Astrocyte of the spinal cord (primary cell): ENCODE results near the gene IL26.

Experiments used
- DNase-seq: peaks from one replicate; pipeline ENCODE4 v3.0.0; 2011; ENCODE audit warnings: low read depth, low spot score
- H3K4me3 ChIP-seq: 2 replicates; pipeline ENCODE4 v1.5.1; 2011; ENCODE audit warnings: low read depth, mild to moderate bottlenecking, low read length, moderate library complexity
- in situ Hi-C: cut with HindIII; loops from 2 replicates; pipeline ENCODE4 v1.10.0; 2017; ENCODE audit warnings: low sequenced_read_pairs
- TF ChIP-seq, protein P1 (sequence below): IDR thresholded peaks from 2 replicates; pipeline ENCODE4 v1.5.1; 2012; ENCODE audit warnings: low read depth, mild to moderate bottlenecking, low read length, inconsistent platforms

Gene IL26

GRCh38 chr12:68170726-68171125 is 54.9 kb downstream of the IL26 start:
- DNase-seq = no peak
- TF ChIP-seq, protein P1, sequence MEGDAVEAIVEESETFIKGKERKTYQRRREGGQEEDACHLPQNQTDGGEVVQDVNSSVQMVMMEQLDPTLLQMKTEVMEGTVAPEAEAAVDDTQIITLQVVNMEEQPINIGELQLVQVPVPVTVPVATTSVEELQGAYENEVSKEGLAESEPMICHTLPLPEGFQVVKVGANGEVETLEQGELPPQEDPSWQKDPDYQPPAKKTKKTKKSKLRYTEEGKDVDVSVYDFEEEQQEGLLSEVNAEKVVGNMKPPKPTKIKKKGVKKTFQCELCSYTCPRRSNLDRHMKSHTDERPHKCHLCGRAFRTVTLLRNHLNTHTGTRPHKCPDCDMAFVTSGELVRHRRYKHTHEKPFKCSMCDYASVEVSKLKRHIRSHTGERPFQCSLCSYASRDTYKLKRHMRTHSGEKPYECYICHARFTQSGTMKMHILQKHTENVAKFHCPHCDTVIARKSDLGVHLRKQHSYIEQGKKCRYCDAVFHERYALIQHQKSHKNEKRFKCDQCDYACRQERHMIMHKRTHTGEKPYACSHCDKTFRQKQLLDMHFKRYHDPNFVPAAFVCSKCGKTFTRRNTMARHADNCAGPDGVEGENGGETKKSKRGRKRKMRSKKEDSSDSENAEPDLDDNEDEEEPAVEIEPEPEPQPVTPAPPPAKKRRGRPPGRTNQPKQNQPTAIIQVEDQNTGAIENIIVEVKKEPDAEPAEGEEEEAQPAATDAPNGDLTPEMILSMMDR = no peak
- no peak overlapping the region for H3K4me3 ChIP-seq
- in situ Hi-C loops = no loop called here

DNA sequence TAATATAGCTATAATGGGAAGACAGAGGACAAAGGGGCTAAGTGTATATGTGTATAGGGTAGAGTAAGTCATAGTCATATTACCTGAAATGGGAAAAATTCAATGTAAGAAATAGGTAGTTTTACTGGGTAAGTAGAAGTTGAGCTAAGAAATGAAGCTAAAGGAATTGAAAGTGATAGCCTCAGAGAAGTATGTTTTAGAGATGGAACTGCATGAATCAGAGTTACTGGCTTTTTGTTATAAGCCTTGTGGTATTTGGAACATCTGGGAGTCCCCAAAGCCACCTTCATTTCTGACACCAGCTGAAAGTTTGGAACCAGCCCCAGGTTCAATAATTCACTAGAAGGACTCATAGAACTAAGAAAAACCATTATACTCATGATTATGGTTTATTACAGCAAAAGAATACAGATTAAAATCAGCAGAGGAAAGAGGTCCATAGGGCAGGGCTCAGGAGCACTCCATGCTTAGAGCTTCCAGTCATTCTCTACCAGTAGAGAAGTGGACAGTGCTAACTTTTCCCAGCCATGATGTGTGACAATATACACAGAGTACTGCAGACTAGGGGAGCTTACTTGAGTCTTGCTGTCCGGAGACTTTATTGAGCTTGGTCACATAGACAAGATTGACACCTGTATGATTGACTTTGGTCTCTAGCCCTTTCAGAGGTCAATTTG is 56.3 kb downstream of the IL26 start:
- DNase-seq = no peak
- TF ChIP-seq, protein P1 = no peak
- no peak overlapping the region for H3K4me3 ChIP-seq
- in situ Hi-C loops = no loop called here

DNA sequence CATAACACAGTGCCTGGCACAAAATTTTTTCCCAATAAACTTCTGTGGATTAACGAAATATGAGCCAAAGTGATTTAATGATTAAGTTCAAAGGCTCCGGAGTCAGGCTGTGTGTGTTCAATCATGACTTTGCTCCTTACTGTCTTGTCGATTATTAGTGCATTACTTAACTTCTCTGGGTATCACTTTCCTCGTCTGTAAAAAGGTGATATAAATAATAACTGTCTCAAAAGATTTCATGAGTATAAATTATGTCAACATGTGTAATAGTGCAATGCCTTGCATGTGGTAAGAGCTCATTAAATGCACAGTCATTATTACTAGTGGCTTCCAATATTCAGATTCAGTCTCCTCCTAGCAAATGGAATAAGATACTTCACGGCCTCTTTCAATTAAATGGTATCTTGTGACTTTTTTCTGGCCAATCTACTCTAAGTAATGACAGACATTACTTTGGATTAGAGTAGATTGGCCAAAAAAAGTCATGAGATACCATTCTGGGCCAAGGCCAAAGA is 59.2 kb downstream of the IL26 start:
- TF ChIP-seq, protein P1 = no peak
- in situ Hi-C loops = no loop called here
- no peak overlapping the region for H3K4me3 ChIP-seq
- DNase-seq = no peak

GRCh38 chr12:68163560-68164081 is 62.0 kb downstream of the IL26 start:
- TF ChIP-seq, protein P1 = no peak
- no peak for DNase-seq
- no peak overlapping the region for H3K4me3 ChIP-seq
- in situ Hi-C loops = no loop called here

GRCh38 chr12:68162374-68162773 is 63.2 kb downstream of the IL26 start:
- no peak overlapping the region for H3K4me3 ChIP-seq
- TF ChIP-seq, protein P1 = no peak
- in situ Hi-C loops = no loop called here
- no peak for DNase-seq

DNA sequence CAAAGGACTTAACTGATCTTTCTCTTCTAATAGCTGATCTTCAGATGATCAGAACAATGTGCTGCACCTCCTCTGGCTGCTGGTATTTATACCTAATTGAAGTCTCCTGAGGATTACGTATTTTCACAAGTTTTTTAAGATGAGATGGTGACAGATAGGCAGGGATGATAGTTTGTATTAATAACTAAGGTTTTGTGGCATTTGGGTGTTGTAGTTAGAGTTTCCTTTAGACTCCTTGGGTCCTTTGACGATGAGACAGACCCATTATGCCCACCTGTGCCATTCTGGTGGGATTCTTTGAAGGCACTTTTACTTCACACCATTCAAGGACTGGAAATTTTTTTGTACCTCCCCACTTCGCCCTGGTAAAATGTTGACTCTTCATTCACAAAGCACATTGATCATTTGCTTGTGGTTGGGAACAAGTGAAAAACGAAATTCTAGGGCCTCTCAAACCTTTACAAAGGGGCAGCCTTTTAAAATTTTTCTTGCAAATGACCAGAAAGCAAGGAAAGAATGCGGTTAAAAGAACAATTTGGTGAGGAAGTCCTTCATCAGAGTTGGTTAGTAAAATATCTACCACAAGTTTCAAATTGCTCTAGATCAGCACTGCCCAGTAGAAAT is 65.8 kb downstream of the IL26 start, which contains the start of gene IFNG:
Gene IFNG, minus strand, starts transcription at position 60 of the 624 bp plus-strand sequence. CDS start 125 bp downstream, outside the sequence.
- in situ Hi-C loops = no loop called here
- DNase-seq = no peak
- TF ChIP-seq, protein P1 = no peak
- no peak within 1 kb of the TSS for H3K4me3 ChIP-seq
